ENCODE results near the gene FKBP1C.

The FKBP1C gene

GRCh38 chr6:63259153-63259552 lies 47.9 kb downstream of the FKBP1C start:
- Histone ChIP-seq H3K9me3 (ENCODE audit: control extremely low read depth in 1 of 5, control insufficient read depth in 4 of 5, insufficient read depth in 2 of 5, low read depth in 1 of 5, low read length in 4 of 5) (no peaks in the 10 kb centered on the region), H3K27ac (ENCODE audit: insufficient read depth in 1 of 2, low read depth in 1 of 2, low read length in 2 of 2, poor library complexity in 1 of 2, severe bottlenecking in 2 of 2) (no peak overlapping the region), H3K36me3 (ENCODE audit: control insufficient read depth in 4 of 4, insufficient read depth in 4 of 4, low read length in 3 of 4) (no peaks in the 10 kb centered on the region), H3K27me3 (replicated peaks in 2 of 5; ENCODE audit: control insufficient read depth in 4 of 5, insufficient read depth in 5 of 5, low read length in 4 of 5) (peaks cover 0 to 3% (median 0%) of the 10 kb centered on the region in 5 experiments), H3K4me3 (ENCODE audit: control insufficient read depth in 1 of 7, extremely low read depth in 1 of 7, insufficient read depth in 4 of 7, low read depth in 2 of 7, low read length in 6 of 7) (no peak overlapping the region), H3K4me1 (ENCODE audit: control extremely low read depth in 1 of 4, control insufficient read depth in 4 of 4, insufficient read depth in 4 of 4, low read length in 3 of 4) (no peaks in the 10 kb centered on the region)
- DNase-seq, result no peak
- ChIA-PET POLR2A (no interaction called here), CTCF (no interaction called here)

GRCh38 chr6:63261820-63262219 lies 50.6 kb downstream of the FKBP1C start:
- Histone ChIP-seq H3K27me3 (replicated peaks in 2 of 5; ENCODE audit: control insufficient read depth in 4 of 5, insufficient read depth in 5 of 5, low read length in 4 of 5) (no peaks in the 10 kb centered on the region), H3K36me3 (ENCODE audit: control insufficient read depth in 4 of 4, insufficient read depth in 4 of 4, low read length in 3 of 4) (no peaks in the 10 kb centered on the region), H3K4me1 (ENCODE audit: control extremely low read depth in 1 of 4, control insufficient read depth in 4 of 4, insufficient read depth in 4 of 4, low read length in 3 of 4) (no peaks in the 10 kb centered on the region), H3K9me3 (ENCODE audit: control extremely low read depth in 1 of 5, control insufficient read depth in 4 of 5, insufficient read depth in 2 of 5, low read depth in 1 of 5, low read length in 4 of 5) (no peaks in the 10 kb centered on the region), H3K4me3 (ENCODE audit: control insufficient read depth in 1 of 7, extremely low read depth in 1 of 7, insufficient read depth in 4 of 7, low read depth in 2 of 7, low read length in 6 of 7) (no peak overlapping the region), H3K27ac (ENCODE audit: insufficient read depth in 1 of 2, low read depth in 1 of 2, low read length in 2 of 2, poor library complexity in 1 of 2, severe bottlenecking in 2 of 2) (no peak overlapping the region)
- POLR2A ChIA-PET, result no interaction called here
- CTCF ChIA-PET, result no interaction called here
- WGBS (ENCODE audit: insufficient coverage), result 60% methylated on average over 3 of the region's 3 CpGs
- DNase-seq, result no peak

Measured in common myeloid progenitor, CD34-positive (primary cell).